Endothelial cell of umbilical vein (primary cell): ENCODE measurements around the gene SLCO2A1. TPM values are rescaled to one million over a fixed set of nuclear protein-coding genes. Genes with fewer than 3 reads are reported as not detected.
A peak's percentile ranks its signal among the peaks of the same experiment; 100 is the strongest.

ENCODE experiments used
- BruUV-seq: library from RNA; stranded (reverse); fragments of 400-500 nt; replicated peaks from 2 replicates; lab custom pipeline; 2021; lab: Mats Ljungman, UMichigan
- CTCF ChIA-PET: fragments of 300-600, 350-600 bp; sonication (Branson Sonifier 250); formaldehyde crosslinking; loops from one replicate; lab custom pipeline; 2021; ENCODE audit warnings: antibody characterized with exemption, inconsistent platforms; lab: Charles Lee
- POLR2A ChIA-PET: fragments of 300-600, 350-600 bp; sonication (Branson Sonifier 250); formaldehyde crosslinking; loops from one replicate; lab custom pipeline; 2021; ENCODE audit warnings: antibody characterized with exemption, inconsistent platforms; lab: Charles Lee
- DNase-seq: peaks from one replicate; pipeline ENCODE4 v3.0.0-alpha.2; 2011; ENCODE audit warnings: low read depth, low spot score
- FAIRE-seq: peaks from 2 replicates; lab custom pipeline; 2011; peaks lifted over from hg19 to GRCh38; lab: Jason Lieb, UNC
- H2AFZ ChIP-seq: 2 replicates; pipeline ENCODE4 v1.6.0; 2012; ENCODE audit warnings: low read depth, low read length, control low read depth, inconsistent platforms
- H3K27ac ChIP-seq: 2 replicates; pipeline ENCODE4 v1.5.1; 2011; ENCODE audit warnings: low read depth, mild to moderate bottlenecking, control low read depth, low read length, moderate library complexity; ENCODE audit not compliant: insufficient read depth
- H3K27me3 ChIP-seq, 2 experiments: 2 replicates each; pipeline versions ENCODE4 v1.6.0 to v1.6.1; 2011; ENCODE audit warnings: low read length in 2 of 2, mixed read lengths in 1 of 2; ENCODE audit not compliant: control insufficient read depth in 2 of 2, insufficient read depth in 2 of 2
- H3K36me3 ChIP-seq, 2 experiments: 2 replicates in 1 of 2; 3 replicates in 1 of 2; pipeline ENCODE4 v1.5.1; 2011; ENCODE audit warnings: low read length in 2 of 2, mild to moderate bottlenecking in 1 of 2, moderate library complexity in 1 of 2; ENCODE audit not compliant: control insufficient read depth in 2 of 2, insufficient read depth in 2 of 2; ENCODE audit errors: extremely low read depth in 1 of 2
- H3K4me1 ChIP-seq: 3 replicates; pipeline ENCODE4 v1.5.1; 2011; ENCODE audit warnings: mild to moderate bottlenecking, low read length; ENCODE audit not compliant: control insufficient read depth, insufficient read depth; ENCODE audit errors: extremely low read depth
- H3K4me2 ChIP-seq: 2 replicates; pipeline ENCODE4 v1.6.1; 2011; ENCODE audit warnings: low read length, control low read depth, mixed read lengths; ENCODE audit not compliant: insufficient read depth
- H3K4me3 ChIP-seq, 3 experiments: fragments of 200-600 bp in 1 of 3; sonication (generic), shearing (Covaris generic) in 1 of 3; replicated peaks in 1 of 3; 2 replicates each; pipeline ENCODE4 v1.5.1; 2011 to 2016; ENCODE audit warnings: control low read depth in 3 of 3, low read length in 3 of 3, mild to moderate bottlenecking in 2 of 3, inconsistent platforms in 1 of 3, low read depth in 1 of 3, moderate library complexity in 1 of 3; ENCODE audit not compliant: insufficient read depth in 1 of 3
- H3K79me2 ChIP-seq: 2 replicates; pipeline ENCODE4 v1.6.0; 2012; ENCODE audit warnings: low read length, inconsistent platforms; ENCODE audit not compliant: control insufficient read depth, insufficient read depth
- H3K9ac ChIP-seq: replicated peaks from 2 replicates; pipeline ENCODE3; 2011; ENCODE audit warnings: low read length, control low read depth; ENCODE audit not compliant: insufficient read depth; ENCODE audit errors: extremely low read depth
- H3K9me1 ChIP-seq: replicated peaks from 3 replicates; pipeline ENCODE4 v1.6.0; 2011; ENCODE audit warnings: mild to moderate bottlenecking, low read length; ENCODE audit not compliant: control insufficient read depth, insufficient read depth; ENCODE audit errors: extremely low read depth
- H3K9me3 ChIP-seq: replicated peaks from 2 replicates; pipeline ENCODE4 v1.5.1; 2012; ENCODE audit warnings: low read length, inconsistent platforms; ENCODE audit not compliant: control insufficient read depth, insufficient read depth
- H4K20me1 ChIP-seq: replicated peaks from 2 replicates; pipeline ENCODE3; 2011; ENCODE audit warnings: mild to moderate bottlenecking, low read length; ENCODE audit not compliant: control insufficient read depth, insufficient read depth; ENCODE audit errors: extremely low read depth
- EZH2 ChIP-seq: IDR thresholded peaks from 2 replicates; pipeline ENCODE4 v1.6.1; 2012; ENCODE audit warnings: borderline replicate concordance, low read depth, mild to moderate bottlenecking, moderate library complexity, low read length, inconsistent platforms; ENCODE audit not compliant: severe bottlenecking
- FOS ChIP-seq: IDR thresholded peaks from 2 replicates; pipeline ENCODE4 v1.6.1; 2011; ENCODE audit warnings: mild to moderate bottlenecking, low read length, moderate library complexity, borderline replicate concordance; ENCODE audit not compliant: insufficient read depth
- GATA2 ChIP-seq: IDR thresholded peaks from 2 replicates; pipeline ENCODE4 v1.7.0; 2011; ENCODE audit warnings: low read depth, mild to moderate bottlenecking, moderate library complexity, mixed read lengths, low read length; ENCODE audit not compliant: insufficient read length, insufficient read depth
- JUN ChIP-seq: IDR thresholded peaks from 2 replicates; pipeline ENCODE4 v1.6.1; 2011; ENCODE audit warnings: borderline replicate concordance, low read depth; ENCODE audit not compliant: insufficient read length, insufficient read depth
- MYC ChIP-seq: IDR thresholded peaks from one replicate; pipeline ENCODE4 v1.6.1; 2011; ENCODE audit warnings: mild to moderate bottlenecking, low read depth, low read length
- POLR2A ChIP-seq: IDR thresholded peaks from 2 replicates; pipeline ENCODE4 v1.6.1; 2012; ENCODE audit warnings: low read depth, mild to moderate bottlenecking, control low read depth, low read length
- POLR2AphosphoS5 ChIP-seq: IDR thresholded peaks from 2 replicates; pipeline ENCODE4 v1.6.1; 2012; ENCODE audit warnings: low read depth, mild to moderate bottlenecking, control low read depth, low read length, moderate library complexity; ENCODE audit not compliant: insufficient read depth
- dilution Hi-C: fragments of 300-500 bp; cut with MboI; formaldehyde crosslinking; loops from one replicate; pipeline ENCODE4 v1.15.0; 2019; ENCODE audit warnings: low sequenced_read_pairs; ENCODE audit not compliant: extremely low pct_ligation_motif_present
- intact Hi-C: fragments of 100-400 bp; cut with micrococcal nuclease; formaldehyde crosslinking; loops from one replicate; pipeline ENCODE4 v1.10.0; 2022
- polyA plus RNA-seq, 4 experiments: library from polyadenylated mRNA; depleted of rRNA in 3 of 4; stranded (reverse) in 3 of 4; unstranded in 1 of 4; fragments of >200 nt; gene quantifications; 2 replicates each; pipeline versions ENCODE4 v1.2.1 to v1.2.3, GENCODE V29; 2011 to 2012; ENCODE audit warnings: missing spikeins in 1 of 4
- total RNA-seq: library from RNA; stranded (reverse); gene quantifications from 2 replicates; pipeline ENCODE4 v1.2.3, GENCODE V29; 2021
- TF ChIP-seq, protein P1 (sequence below): IDR thresholded peaks from 2 replicates; pipeline ENCODE4 v1.6.1; 2011; ENCODE audit not compliant: insufficient read depth, insufficient read length
- TF ChIP-seq, protein P2 (sequence below), 2 donors: IDR thresholded peaks; 1 replicate in 1 of 2; 2 replicates in 1 of 2; pipeline ENCODE4 v1.5.1; 2011; ENCODE audit warnings: low read length in 2 of 2, mild to moderate bottlenecking in 2 of 2, moderate library complexity in 2 of 2, control low read depth in 1 of 2, inconsistent platforms in 1 of 2, low read depth in 1 of 2; ENCODE audit not compliant: insufficient read depth in 1 of 2; ENCODE audit errors: extremely low read depth in 1 of 2

SLCO2A1 gene
- total and polyA plus RNA-seq, 2 donors (not counting 3 experiments of a cell fraction or from before 2014, with no cell fraction given), result 1.4 to 11.9 TPM

DNA sequence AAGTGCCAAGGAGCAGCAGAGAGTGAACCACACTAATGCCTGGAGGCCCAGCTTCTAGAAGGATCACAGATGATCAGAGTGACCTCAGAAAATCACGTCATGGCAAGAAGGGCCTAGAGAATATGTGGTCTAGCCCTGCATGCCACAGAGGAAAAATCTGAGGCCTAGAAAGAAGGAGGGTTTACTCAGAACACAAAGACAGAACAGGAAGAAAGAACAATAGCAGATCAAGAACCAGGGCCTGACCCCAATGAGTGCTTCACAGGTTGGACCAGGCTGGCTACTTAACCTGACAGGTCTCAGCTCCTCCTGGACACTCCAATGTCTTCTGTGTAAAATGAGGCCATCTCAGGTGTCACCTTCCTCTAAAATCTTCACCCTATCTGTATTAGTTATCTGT, 148.2 kb downstream of the SLCO2A1 start:
- Histone ChIP-seq H3K4me2 (no peak overlapping the region), H2AFZ (no peak overlapping the region), H4K20me1 (no peaks in the 10 kb centered on the region), H3K4me3 (no peak overlapping the region), H3K9me1 (no peaks in the 10 kb centered on the region), H3K36me3 (no peaks in the 10 kb centered on the region), H3K4me1 (no peaks in the 10 kb centered on the region), H3K9ac (no peak overlapping the region), H3K27me3 (peaks cover 0 to 4% of the 10 kb centered on the region in 2 experiments), H3K9me3 (no peaks in the 10 kb centered on the region), H3K27ac (no peak overlapping the region), H3K79me2 (no peaks in the 10 kb centered on the region)
- intact Hi-C loops (no loop called here), dilution Hi-C loops (no loop called here)
- FAIRE-seq, result peak; percentile 42
- CTCF ChIA-PET, result no interaction called here
- TF ChIP-seq EZH2 (no peak), MYC (no peak), GATA2 (no peak), POLR2A (no peak), FOS (no peak), JUN (no peak), POLR2AphosphoS5 (no peak)
- TF ChIP-seq, protein P1, sequence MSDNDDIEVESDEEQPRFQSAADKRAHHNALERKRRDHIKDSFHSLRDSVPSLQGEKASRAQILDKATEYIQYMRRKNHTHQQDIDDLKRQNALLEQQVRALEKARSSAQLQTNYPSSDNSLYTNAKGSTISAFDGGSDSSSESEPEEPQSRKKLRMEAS, result no peak
- TF ChIP-seq, protein P2, sequence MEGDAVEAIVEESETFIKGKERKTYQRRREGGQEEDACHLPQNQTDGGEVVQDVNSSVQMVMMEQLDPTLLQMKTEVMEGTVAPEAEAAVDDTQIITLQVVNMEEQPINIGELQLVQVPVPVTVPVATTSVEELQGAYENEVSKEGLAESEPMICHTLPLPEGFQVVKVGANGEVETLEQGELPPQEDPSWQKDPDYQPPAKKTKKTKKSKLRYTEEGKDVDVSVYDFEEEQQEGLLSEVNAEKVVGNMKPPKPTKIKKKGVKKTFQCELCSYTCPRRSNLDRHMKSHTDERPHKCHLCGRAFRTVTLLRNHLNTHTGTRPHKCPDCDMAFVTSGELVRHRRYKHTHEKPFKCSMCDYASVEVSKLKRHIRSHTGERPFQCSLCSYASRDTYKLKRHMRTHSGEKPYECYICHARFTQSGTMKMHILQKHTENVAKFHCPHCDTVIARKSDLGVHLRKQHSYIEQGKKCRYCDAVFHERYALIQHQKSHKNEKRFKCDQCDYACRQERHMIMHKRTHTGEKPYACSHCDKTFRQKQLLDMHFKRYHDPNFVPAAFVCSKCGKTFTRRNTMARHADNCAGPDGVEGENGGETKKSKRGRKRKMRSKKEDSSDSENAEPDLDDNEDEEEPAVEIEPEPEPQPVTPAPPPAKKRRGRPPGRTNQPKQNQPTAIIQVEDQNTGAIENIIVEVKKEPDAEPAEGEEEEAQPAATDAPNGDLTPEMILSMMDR (IDR thresholded peaks at IDR 0.05; ENCODE audit: extremely low read depth in 1 of 2, insufficient read depth in 1 of 2, low read depth in 1 of 2, low read length in 2 of 2), result no peak
- BruUV-seq, result no TSS peak
- no peak for DNase-seq
- POLR2A ChIA-PET, result interaction anchor here (0.7 kb wide), 1 partner anchor 196 kb away, joined by 3 read pairs; no protein-coding TSS in a partner anchor
